Stimulated activated CD8-positive, alpha-beta memory T cell treated with anti-CD3 and anti-CD28 coated beads, Interleukin-15, amount 100 ng/mL, for 24 hours (primary cell): ENCODE results near the gene RHOV.
A peak's percentile ranks its signal among the peaks of the same experiment; 100 is the strongest.

Source experiments
- DNase-seq: peaks from one replicate; pipeline ENCODE4 v3.0.0-alpha.2; 2020; ENCODE audit warnings: low read depth

Gene RHOV

GRCh38 chr15:40845036-40845435, 29.0 kb downstream of the RHOV start:
- no peak for DNase-seq

GRCh38 chr15:40844696-40845030, 29.4 kb downstream of the RHOV start:
- DNase-seq, result no peak

GRCh38 chr15:40843885-40844695, 29.9 kb downstream of the RHOV start, which contains the start of gene SPINT1:
SPINT1 (plus strand) TSS chr15:40844048; CDS start chr15:40844555, 507 bp downstream.
- peak; percentile 39 for DNase-seq

- no peak for DNase-seq
These were observed 30.7 kb downstream of the RHOV start for GRCh38 chr15:40843261-40843884.

- DNase-seq, result no peak
These were observed 32.3 kb downstream of the RHOV start for GRCh38 chr15:40841741-40842140.

- no peak for DNase-seq
These were observed 35.3 kb downstream of the RHOV start for GRCh38 chr15:40838756-40839155.

DNA sequence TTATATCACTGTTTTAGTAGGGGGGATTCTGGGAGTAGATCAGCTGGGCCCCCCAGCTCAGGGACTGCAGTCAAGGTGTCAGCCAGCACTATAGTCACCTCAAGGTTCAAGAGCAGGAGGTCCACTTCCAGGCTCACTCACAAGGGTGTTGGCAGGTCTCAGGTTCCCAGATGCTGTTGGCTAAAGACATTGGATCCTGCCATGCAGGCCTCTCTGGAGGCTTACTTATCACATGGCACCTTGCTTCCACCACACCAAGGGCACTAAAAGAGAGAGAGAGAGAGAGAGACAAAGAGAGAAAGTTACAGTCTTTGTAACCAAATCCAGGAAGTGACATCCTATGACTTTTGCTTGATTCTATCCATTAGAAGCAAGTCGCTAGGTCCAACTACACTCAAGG, 38.0 kb downstream of the RHOV start:
- no peak for DNase-seq

DNA sequence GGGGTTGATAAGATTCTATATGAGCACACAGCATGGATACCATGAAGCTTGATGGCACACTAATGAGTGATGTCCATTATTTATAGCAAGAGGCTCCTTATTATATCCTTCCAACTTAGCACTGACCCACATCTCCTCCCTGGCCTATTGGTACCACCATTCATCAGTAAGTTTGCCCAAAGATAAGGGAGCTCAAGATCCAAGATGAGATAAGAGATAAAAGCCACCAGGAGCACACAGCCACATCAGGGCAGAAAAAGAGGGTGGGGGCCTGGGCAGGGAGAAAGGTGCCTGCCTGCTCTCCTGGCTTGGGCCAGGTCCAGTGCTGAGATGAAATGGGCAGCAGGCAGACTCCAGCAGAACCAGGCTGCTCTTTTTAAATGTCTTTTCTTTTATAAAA, 41.1 kb downstream of the RHOV start:
- DNase-seq, result no peak

GRCh38 chr15:40831861-40832260, 42.2 kb downstream of the RHOV start:
- no peak for DNase-seq

GRCh38 chr15:40830884-40831283, 43.1 kb downstream of the RHOV start:
- no peak for DNase-seq

GRCh38 chr15:40829115-40829514, 44.9 kb downstream of the RHOV start:
- DNase-seq, result no peak

DNA sequence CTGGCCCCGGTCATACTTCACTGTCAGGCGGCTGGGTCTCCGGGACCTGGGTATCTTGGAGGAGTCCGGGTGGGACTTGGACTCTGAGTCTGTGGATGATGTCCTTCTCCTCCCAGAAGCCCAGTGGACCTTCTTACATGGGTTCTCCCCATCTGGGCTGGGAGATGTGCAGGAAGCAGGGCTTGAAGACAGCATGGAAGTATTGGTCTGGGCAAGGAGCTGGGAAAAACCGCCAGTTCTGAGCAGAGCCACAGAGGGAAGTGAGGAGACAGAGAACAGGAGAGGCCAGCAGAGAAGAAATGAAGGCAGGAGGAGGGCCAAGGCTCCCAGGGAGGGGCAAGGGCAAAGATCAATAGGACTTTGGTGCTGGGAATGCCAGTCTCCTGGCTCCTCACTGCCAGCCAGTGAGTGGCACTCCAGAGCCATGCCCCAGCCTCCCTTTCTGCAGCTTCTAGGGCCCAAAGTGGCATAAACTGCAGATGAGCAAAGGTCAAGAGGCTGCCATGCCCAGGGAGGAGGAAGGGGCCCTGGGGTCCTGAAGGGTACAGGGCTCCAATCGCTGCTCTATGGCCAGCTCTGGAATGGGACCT, 45.5 kb downstream of the RHOV start, which contains the start of gene PPP1R14D:
Gene PPP1R14D (minus strand): TSS at position 262 of the 590 bp plus-strand sequence. CDS start 67 bp downstream, at position 195.
- DNase-seq, result no peak

DNA sequence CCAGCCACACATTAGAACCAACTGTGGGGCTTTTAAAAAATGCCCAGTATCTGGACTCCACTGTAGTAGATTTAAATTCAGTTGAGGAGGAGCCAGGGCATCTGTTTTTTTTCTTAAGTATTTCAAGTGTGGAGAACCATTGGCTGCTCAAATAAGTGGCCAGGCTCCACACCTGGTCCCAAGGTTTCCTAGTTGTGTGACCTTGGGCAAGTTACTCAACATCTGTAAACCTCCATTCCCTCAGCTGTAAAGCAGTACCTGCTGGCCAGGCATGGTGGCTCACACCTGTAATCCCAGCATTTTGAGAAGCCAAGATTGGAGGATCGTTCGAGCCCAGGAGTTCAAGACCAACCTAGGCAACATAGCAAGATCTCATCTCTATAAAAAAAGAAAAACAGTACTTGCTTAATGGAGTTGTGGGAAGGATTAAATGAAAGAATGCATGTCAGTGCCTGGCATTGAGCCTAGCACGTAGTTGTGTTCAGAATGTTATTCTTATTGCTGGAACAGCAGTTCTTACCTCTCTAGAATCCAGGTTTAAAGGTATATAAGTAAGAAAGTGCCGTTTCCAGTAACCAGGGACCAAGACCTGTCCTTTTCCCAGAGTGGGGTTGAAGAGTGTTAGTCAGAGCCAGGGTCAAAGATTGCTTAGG, 47.5 kb downstream of the RHOV start:
- no peak for DNase-seq

GRCh38 chr15:40825661-40826422, 48.2 kb downstream of the RHOV start:
- no peak for DNase-seq

- no peak for DNase-seq
These were observed 50.3 kb downstream of the RHOV start for GRCh38 chr15:40823572-40824343.
